ENCODE measurements around the gene MC2R.

Gene MC2R

GRCh38 chr18:13915391-13915790 lies at the start of gene MC2R:
Gene MC2R, minus strand, starts transcription at chr18:13915536. Its CDS starts 30,018 bp downstream, at chr18:13885518.
- in situ Hi-C loops (cut with HindIII; ENCODE audit: low sequenced_read_pairs) = no loop called here
- TF ChIP-seq, protein P1, sequence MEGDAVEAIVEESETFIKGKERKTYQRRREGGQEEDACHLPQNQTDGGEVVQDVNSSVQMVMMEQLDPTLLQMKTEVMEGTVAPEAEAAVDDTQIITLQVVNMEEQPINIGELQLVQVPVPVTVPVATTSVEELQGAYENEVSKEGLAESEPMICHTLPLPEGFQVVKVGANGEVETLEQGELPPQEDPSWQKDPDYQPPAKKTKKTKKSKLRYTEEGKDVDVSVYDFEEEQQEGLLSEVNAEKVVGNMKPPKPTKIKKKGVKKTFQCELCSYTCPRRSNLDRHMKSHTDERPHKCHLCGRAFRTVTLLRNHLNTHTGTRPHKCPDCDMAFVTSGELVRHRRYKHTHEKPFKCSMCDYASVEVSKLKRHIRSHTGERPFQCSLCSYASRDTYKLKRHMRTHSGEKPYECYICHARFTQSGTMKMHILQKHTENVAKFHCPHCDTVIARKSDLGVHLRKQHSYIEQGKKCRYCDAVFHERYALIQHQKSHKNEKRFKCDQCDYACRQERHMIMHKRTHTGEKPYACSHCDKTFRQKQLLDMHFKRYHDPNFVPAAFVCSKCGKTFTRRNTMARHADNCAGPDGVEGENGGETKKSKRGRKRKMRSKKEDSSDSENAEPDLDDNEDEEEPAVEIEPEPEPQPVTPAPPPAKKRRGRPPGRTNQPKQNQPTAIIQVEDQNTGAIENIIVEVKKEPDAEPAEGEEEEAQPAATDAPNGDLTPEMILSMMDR (IDR thresholded peaks at IDR 0.05; ENCODE audit: low read depth, low read length) = no peak
- H3K4me3 ChIP-seq (ENCODE audit: low read depth, low read length) = no peak within 1 kb of the TSS
- DNase-seq (ENCODE audit: low read depth, low spot score) = no peak

DNA sequence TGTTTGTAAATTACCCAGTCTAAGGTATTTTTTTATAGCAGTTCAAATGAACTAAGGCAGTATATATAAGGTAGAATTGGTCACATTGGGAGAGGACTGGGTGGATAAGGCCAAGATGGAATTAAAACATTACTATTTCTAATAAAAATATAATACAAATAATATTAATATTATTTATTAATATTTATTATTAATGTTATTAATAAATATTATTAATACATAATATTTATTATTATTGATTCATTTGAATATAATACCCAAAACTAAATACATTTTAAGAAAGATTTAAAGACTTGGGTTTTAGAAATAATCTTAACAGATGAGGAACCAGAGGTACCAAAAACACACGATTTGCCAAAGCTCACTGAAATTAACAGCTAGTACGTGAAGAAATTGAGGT lies 30.5 kb upstream of the MC2R start:
- H3K4me3 ChIP-seq (ENCODE audit: low read depth, low read length) = no peak overlapping the region
- DNase-seq (ENCODE audit: low read depth, low spot score) = no peak
- in situ Hi-C loops (cut with HindIII; ENCODE audit: low sequenced_read_pairs) = no loop called here
- TF ChIP-seq, protein P1 (IDR thresholded peaks at IDR 0.05; ENCODE audit: low read depth, low read length) = no peak

- H3K4me3 ChIP-seq (ENCODE audit: low read depth, low read length) = no peak overlapping the region
- no peak for DNase-seq (ENCODE audit: low read depth, low spot score)
- in situ Hi-C loops (cut with HindIII; ENCODE audit: low sequenced_read_pairs) = no loop called here
- TF ChIP-seq, protein P1 (IDR thresholded peaks at IDR 0.05; ENCODE audit: low read depth, low read length) = no peak
These were observed 28.0 kb upstream of the MC2R start for GRCh38 chr18:13943338-13943737.

DNA sequence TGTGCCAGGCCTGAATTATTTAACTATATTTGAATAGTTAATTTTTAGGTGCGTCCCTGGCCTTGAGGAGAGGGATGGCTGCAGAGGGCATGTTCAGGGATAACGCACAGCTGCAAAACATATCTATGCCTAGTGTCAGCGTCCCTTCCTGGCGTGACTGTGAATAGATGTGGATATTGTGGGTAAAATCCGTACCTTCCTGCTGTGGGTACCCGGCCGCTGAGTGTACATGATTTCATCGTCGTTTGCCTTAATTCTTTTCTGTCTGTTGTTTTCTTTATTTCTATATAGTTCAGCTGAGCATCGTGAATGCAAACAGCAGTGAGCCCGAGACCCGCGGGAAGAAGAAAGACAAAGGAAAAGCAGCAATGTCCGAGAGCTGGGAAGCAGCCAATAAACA lies 25.0 kb upstream of the MC2R start:
- no peak for DNase-seq (ENCODE audit: low read depth, low spot score)
- TF ChIP-seq, protein P1 (IDR thresholded peaks at IDR 0.05; ENCODE audit: low read depth, low read length) = no peak
- in situ Hi-C loops (cut with HindIII; ENCODE audit: low sequenced_read_pairs) = no loop called here
- no peak overlapping the region for H3K4me3 ChIP-seq (ENCODE audit: low read depth, low read length)

DNA sequence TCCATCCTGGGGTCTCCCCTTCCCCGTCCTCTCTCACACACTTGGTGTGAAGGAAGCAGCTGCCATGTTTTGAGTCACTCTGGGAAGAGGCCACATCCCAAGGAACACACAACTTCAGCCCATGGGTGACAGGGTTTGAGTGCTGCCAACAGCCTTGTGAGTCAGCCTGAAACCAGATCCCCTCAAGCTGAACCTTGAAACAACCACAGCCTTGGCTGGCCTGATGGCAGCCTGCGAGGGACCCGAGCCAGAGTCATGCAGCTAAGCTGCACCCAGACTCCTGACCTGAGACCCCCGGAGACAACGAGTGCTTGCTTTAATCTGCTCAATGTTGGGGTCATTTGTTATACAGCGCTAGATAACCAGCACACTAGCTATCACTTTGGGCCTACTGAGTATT lies 19.3 kb upstream of the MC2R start:
- no peak for DNase-seq (ENCODE audit: low read depth, low spot score)
- TF ChIP-seq, protein P1 (IDR thresholded peaks at IDR 0.05; ENCODE audit: low read depth, low read length) = no peak
- no peak overlapping the region for H3K4me3 ChIP-seq (ENCODE audit: low read depth, low read length)
- in situ Hi-C loops (cut with HindIII; ENCODE audit: low sequenced_read_pairs) = no loop called here

DNA sequence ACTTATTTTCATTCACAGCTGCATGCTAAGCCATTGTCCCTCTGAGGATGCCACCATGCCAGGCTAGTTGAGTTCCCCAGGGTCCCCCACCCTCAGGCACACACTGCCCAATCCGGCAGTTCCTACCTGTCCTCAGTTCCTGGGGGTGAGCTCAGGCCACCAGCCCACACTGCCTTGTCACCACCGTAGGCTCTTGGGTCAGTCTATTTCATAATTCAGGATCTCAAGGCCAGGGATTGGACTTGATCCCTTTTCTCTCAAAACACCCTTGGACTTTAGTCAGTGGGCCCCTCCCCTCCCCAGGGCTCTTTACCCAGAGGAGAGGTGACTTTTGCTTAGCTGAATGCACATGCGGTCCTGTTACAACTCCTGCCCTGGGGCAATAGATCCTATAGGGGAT lies 18.7 kb upstream of the MC2R start:
- in situ Hi-C loops (cut with HindIII; ENCODE audit: low sequenced_read_pairs) = no loop called here
- H3K4me3 ChIP-seq (ENCODE audit: low read depth, low read length) = no peak overlapping the region
- TF ChIP-seq, protein P1 (IDR thresholded peaks at IDR 0.05; ENCODE audit: low read depth, low read length) = no peak
- DNase-seq (ENCODE audit: low read depth, low spot score) = no peak

Measured in astrocyte of the spinal cord (primary cell).